Ramos (cell line): ENCODE measurements around the gene STAC.
"Not testable (repeated sequence)": the region's sequence is repeated elsewhere in the genome, so short reads cannot be mapped to it uniquely, and the experiment has no call there.

Source experiments
- in situ Hi-C: fragments of 300-500 bp; cut with MboI; formaldehyde crosslinking; loops from one replicate; pipeline ENCODE4 v1.14.3; 2022; ENCODE audit warnings: low sequenced_read_pairs; ENCODE audit not compliant: unreplicated experiment

STAC gene

GRCh38 chr3:36409862-36410261, 29.6 kb downstream of the STAC start:
- in situ Hi-C loops, result no loop called here

GRCh38 chr3:36411587-36411986, 31.3 kb downstream of the STAC start:
- in situ Hi-C loops, result no loop called here

- in situ Hi-C loops, result no loop called here
These were observed 36.3 kb downstream of the STAC start for GRCh38 chr3:36416599-36416998.

GRCh38 chr3:36417237-36417636, 36.9 kb downstream of the STAC start:
- in situ Hi-C loops, result no loop called here

GRCh38 chr3:36418296-36418695, 38.0 kb downstream of the STAC start:
- in situ Hi-C loops, result no loop called here

GRCh38 chr3:36428445-36428844, 48.1 kb downstream of the STAC start:
- in situ Hi-C loops, result no loop called here

GRCh38 chr3:36429986-36430485, 49.7 kb downstream of the STAC start:
- in situ Hi-C loops, result no loop called here

GRCh38 chr3:36433511-36433910, 53.2 kb downstream of the STAC start:
- in situ Hi-C loops, result no loop called here

GRCh38 chr3:36434687-36435426, 54.6 kb downstream of the STAC start:
- in situ Hi-C loops, result no loop called here

- in situ Hi-C loops, result no loop called here
These were observed 62.9 kb downstream of the STAC start for GRCh38 chr3:36443028-36443686.

GRCh38 chr3:36444909-36445308, 64.6 kb downstream of the STAC start:
- in situ Hi-C loops, result no loop called here

GRCh38 chr3:36446276-36446675, 66.0 kb downstream of the STAC start:
- in situ Hi-C loops, result no loop called here

- in situ Hi-C loops, result no loop called here
These were observed 66.8 kb downstream of the STAC start for GRCh38 chr3:36447061-36447460.

- in situ Hi-C loops, result no loop called here
These were observed 71.5 kb downstream of the STAC start for GRCh38 chr3:36451816-36452215.

- in situ Hi-C loops, result not testable (repeated sequence)
These were observed 72.9 kb downstream of the STAC start for GRCh38 chr3:36453213-36453612.

GRCh38 chr3:36453896-36454295, 73.6 kb downstream of the STAC start:
- in situ Hi-C loops, result not testable (repeated sequence)

GRCh38 chr3:36455406-36455805, 75.1 kb downstream of the STAC start:
- in situ Hi-C loops, result no loop called here

GRCh38 chr3:36456784-36457183, 76.5 kb downstream of the STAC start:
- in situ Hi-C loops, result no loop called here

- in situ Hi-C loops, result no loop called here
These were observed 77.4 kb downstream of the STAC start for GRCh38 chr3:36457667-36458066.

- in situ Hi-C loops, result no loop called here
These were observed 78.9 kb downstream of the STAC start for GRCh38 chr3:36459177-36459576.

- in situ Hi-C loops, result no loop called here
These were observed 81.3 kb downstream of the STAC start for GRCh38 chr3:36461597-36461996.

GRCh38 chr3:36472045-36472444, 91.7 kb downstream of the STAC start:
- in situ Hi-C loops, result not testable (repeated sequence)
